ENCODE measurements around the gene NFIA.
A peak's percentile ranks its signal among the peaks of the same experiment; 100 is the strongest.

Gene NFIA

GRCh38 chr1:61160526-61160925 lies 78.2 kb downstream of the NFIA start:
- DNase-seq: no peak

DNA sequence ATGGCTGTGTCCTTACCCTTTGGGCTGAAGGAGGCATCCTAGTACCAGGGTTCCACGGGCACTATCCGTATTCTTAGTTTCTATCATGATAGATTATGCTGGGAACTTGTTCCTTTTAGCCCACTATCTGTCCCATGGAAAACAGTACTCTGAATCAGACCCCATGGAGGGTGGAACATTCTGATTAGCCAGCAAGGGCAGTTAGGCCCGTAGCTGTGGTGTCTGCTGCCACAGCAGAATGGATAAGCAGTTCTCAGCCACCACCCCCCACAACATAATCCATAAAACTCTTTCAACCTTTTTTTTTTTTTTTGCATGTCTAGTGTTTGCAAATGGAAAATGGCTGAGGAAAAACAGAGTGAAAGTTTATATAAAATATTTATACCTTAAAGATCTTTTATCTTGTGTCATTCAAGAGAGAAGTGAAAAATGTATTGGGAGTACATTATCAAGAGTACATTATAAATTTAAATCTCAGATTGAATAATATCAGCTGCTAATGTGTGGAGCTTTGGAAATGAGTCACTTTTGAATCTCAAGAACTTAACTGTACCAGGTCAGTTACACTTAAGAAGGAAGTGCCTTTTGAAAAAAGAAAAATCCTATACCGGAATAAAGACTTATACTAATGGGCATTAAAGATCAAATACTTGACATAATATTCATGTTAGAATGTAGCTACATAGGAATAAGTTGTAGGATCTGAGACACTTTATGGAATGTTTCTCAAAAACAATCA lies 80.3 kb downstream of the NFIA start:
- DNase-seq: peak; percentile 60

- DNase-seq: no peak
Observed at GRCh38 chr1:61163355-61163754, 81.0 kb downstream of the NFIA start.

DNA sequence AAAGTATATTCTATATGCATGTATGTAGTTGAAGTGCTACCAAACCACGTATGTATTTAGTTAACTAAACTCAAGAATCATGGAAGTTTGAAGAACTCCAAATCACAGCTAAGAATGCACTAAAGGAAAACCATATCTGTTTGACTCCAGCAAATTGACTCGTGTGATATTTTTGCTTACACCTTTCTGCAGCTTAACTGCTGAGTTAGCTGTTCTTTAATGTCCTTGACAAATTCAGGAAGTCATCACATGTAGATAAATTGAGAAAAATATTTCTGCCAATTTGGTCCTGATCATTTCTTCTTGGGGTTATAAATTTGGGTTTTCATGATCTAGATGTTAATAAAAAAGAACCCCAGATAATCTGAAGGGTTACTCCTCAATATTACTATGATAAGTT lies 83.0 kb downstream of the NFIA start:
- no peak for DNase-seq

DNA sequence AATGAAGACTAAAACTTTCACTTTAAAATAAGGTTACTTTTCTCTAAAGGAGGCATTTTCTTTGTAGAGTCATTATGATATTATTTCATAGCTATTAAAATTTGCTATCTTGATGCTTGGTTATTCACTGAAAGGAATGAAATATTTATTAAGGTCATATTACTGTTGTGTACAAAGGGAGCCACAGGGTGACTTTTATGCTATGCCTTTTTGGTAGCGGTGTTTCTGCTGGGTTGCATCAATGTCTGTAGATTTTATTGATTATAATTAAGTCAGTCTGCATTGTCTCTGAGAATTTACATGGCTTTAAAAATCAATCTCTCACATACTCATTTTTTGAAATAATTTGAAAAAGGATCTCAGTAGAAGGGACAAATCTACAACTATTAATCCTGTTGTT lies 84.9 kb downstream of the NFIA start:
- no peak for DNase-seq

GRCh38 chr1:61169045-61169444 lies 86.7 kb downstream of the NFIA start:
- DNase-seq: no peak

DNA sequence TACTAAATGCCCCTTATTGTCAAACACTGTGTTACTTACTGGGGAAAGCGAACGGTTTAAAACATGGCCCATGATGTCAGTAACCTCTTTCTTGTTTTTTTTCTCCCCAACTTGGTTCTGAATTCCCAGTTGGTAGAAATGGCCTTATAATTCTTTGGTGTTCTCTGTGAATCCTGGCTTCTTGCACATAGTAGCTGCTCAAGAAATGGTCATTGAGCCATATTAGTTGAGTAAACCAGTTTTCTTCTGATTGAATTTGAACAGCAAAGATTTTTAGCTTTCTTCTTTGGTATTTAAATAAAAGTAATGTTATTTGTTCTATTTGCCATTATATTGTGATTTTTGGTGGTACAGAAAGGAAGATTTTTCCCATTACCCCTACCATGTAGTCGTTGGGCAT lies 87.3 kb downstream of the NFIA start:
- DNase-seq: no peak

DNA sequence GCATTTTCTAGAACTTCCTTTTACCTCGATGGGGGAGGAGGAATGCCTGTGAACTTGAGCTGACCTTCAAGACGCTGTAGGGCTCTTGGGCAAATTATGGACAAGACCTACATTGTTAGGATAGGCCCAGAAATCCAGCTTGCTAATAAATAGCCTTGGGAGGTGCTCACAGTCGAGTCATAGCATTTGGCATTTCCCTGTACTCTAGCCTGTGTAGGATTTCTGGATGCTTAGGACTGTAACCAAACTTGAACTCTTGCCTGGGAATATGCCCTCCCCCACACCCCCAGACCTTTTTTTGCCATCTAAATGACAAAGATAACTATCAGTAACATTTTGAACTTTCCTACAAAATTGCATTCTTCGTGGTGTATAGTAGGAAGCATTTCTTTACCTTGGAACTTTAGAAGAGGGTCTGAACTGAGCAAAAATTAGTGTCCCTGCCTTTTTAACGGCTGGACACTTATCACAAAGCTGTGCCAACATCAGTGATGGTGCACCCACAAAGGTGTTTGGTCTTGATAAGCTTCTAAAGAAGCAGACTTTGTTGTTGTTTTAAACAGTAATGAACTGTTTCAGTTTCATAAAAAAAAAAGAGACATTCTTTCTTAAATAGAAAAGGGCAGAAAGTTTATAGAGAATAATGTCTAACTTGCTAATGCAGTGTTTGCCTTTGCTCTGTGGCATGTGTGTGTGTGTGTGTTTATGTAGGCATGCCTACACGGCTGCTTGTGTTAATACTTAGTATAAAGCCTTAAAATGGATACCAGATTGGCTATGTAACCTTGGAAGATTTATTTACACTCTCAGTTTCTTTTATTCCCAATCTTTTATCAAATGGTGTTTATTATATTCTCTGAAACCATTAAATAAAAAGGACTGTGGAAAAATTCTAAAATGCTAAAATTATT lies 88.2 kb downstream of the NFIA start:
- DNase-seq: peak; percentile 81

DNA sequence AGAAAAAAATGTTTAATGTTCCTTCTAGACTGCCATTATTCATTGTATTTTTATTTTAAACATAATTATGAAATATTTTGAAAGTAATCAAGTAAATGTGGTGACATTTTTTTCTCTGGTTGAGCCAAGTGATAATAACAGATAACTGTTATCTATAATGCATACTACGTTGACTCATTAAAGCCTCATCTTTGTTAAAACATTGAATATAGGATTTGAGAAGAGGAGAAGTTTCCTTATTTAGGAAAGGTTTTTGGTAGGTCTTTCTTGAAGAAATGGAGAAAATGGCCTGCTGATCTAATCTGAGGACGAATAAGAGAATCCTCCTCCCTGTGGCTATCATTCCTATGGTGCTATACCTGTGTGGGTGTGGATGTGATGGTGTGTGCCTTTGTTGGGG lies 89.0 kb downstream of the NFIA start:
- peak; percentile 32 for DNase-seq

GRCh38 chr1:61171974-61172373 lies 89.6 kb downstream of the NFIA start:
- no peak for DNase-seq

GRCh38 chr1:61173118-61173517 lies 90.8 kb downstream of the NFIA start:
- DNase-seq: no peak

GRCh38 chr1:61174060-61174795 lies 91.9 kb downstream of the NFIA start:
- DNase-seq: peak; percentile 71

- DNase-seq: peak; percentile 55
Observed at GRCh38 chr1:61175976-61176375, 93.6 kb downstream of the NFIA start.

- no peak for DNase-seq
Observed at GRCh38 chr1:61181067-61182038, 99.0 kb downstream of the NFIA start.

DNA sequence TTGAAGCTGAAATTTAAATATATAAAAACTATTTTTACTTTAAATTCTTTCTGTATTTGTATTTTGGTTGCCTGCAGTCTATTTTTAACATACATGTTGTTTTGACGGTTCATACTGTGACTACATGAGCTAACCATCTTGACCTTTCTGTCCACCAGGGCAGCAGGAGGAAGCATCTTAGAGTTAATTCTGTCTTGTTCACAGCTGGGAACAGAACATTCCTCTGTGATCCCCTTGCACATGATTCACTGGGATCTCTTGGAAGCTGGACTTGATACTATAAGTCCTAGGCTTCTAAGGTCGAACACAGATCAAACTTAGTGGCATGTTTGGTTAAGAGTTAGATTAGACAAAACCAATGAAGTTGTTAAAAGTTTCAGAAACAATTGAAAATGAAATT lies 99.7 kb downstream of the NFIA start:
- DNase-seq: no peak

- DNase-seq: no peak
Observed at GRCh38 chr1:61182480-61182879, 100.1 kb downstream of the NFIA start.

DNA sequence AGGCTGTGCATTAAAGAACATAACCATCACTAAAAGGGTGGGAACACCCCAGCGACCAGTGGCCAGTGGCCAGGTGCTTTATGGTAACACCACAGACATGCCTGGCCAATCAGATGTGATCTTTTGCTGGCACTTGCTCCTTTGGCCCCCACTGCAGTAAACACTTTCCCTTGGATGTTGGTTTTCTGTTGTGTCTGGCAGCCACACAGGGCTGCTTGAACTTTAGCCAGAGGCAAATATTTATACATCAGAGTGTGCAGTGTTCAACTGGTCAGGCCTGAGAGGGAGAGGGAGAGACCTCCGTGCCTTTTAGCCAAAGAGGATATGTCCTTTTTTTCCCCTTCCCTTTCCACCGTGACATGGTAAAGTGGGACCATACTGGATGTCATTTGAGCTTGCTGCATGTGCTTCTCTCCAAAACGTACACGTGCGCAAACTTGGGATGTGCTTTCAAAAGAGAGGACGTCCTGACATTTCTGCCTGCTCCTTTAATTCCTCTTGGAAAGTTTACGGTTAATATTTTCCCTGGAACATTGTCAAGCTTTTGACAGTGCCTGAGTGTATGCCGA lies 101.2 kb downstream of the NFIA start:
- no peak for DNase-seq

DNA sequence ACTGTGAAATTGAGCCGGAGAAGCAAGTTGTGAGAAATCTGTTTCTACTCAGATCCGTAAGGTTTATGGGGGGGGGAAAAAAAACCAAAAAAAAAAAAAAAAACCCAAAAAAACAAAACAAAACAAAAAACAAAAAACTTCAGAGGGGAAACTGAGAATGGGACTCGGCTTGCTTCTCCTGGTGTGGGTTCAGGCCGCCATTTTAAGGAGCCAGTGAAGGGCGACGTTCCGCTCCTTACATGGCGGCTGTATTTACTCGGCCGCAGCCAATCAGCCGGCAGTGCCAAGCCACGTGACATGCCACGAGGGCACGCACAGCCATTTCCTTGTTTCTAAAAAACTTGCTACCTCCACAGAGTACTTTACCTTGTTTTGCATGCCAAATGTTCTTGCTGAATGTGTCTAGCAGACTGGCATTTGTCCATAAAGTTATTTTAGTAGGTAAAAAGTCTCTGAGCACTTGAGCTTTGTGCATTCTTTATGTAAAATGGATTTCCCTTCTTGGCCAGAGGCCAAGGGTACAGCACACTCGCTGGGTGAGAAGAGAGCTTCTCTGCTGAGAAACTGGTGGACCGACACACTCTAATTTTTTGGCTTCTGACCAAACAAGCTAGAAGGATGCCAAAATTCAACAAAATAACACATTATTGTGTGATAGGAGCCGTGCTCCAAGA lies 101.8 kb downstream of the NFIA start:
- DNase-seq: peak; percentile 43

DNA sequence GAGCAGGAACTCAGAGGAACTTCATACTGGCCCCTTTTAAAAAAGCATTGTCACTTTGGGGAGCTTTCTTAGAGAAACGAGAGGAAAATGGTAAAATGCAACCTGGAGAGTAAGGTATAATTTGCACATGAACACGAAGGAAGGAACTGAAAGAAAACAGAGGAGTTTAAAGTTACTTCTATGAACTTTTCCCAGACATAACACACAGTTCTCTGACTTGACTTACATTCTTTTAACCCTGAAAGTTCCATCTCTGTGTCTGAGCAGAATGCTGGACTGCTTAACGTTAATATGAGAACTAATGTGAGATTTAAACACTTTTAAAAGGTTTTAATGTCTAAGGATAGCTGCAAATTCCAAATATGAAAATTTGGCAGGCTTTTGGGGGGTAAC lies 102.3 kb downstream of the NFIA start:
- no peak for DNase-seq

- DNase-seq: no peak
Observed at GRCh38 chr1:61186753-61187152, 104.4 kb downstream of the NFIA start.

GRCh38 chr1:61187352-61188086 lies 105.2 kb downstream of the NFIA start:
- no peak for DNase-seq

Data from OCI-M1 (cell line).